Measurements from ENCODE around the gene TVP23C. TPM values are rescaled to one million over a fixed set of nuclear protein-coding genes. Genes with fewer than 3 reads are reported as not detected.
A peak's percentile ranks its signal among the peaks of the same experiment; 100 is the strongest.

Gene TVP23C
- total RNA-seq, 1 experiment from 2014 or later, result 14.1 TPM

- H3K4me3 ChIP-seq (replicated peaks in 1 of 2; ENCODE audit: low read depth in 1 of 2, low read length in 2 of 2), result no peak overlapping the region; a peak in 1 of 4 replicates
- H3K27ac ChIP-seq (ENCODE audit: low read depth, low read length), result no peak overlapping the region
- no peak overlapping the region for H2AFZ ChIP-seq (ENCODE audit: low read depth, low read length, poor library complexity, severe bottlenecking)
- no TSS peak for BruUV-seq (replicated peaks)
- no peaks in the 10 kb centered on the region for H3K9me2 ChIP-seq (ENCODE audit: insufficient read depth)
- no peaks in the 10 kb centered on the region for H3K36me3 ChIP-seq (ENCODE audit: control insufficient read depth in 1 of 2, insufficient read depth in 2 of 2, low read length in 2 of 2)
- POLR2A ChIA-PET, result no interaction called here
- H3K4me1 ChIP-seq (ENCODE audit: control insufficient read depth in 1 of 2, insufficient read depth in 2 of 2, low read length in 2 of 2), result peaks cover 0 to 18% of the 10 kb centered on the region in 2 experiments; a peak in 3 of 4 replicates
- RAD21 ChIA-PET (ENCODE audit: low non-redundant PET in 1 of 2, low total read pairs in 2 of 2, uncharacterized antibody in 2 of 2, unreplicated experiment in 2 of 2), result no interaction called here
- no peak for DNase-seq (ENCODE audit: low read depth, low spot score)
- no peak overlapping the region for H3K4me2 ChIP-seq (ENCODE audit: low read length)
- no peak for TF ChIP-seq ELF1 (IDR thresholded peaks at IDR 0.05; ENCODE audit: borderline replicate concordance, low read depth)
- no peaks in the 10 kb centered on the region for H3K79me2 ChIP-seq (ENCODE audit: insufficient read depth, low read length)
- no peak overlapping the region for H3K9ac ChIP-seq (ENCODE audit: low read length)
- ATAC-seq, result no peak
- no peaks in the 10 kb centered on the region for H3K27me3 ChIP-seq (ENCODE audit: insufficient read depth, low read length)
- intact Hi-C loops (cut with micrococcal nuclease), result no loop called here
- H3K9me3 ChIP-seq (ENCODE audit: control insufficient read depth in 1 of 2, insufficient read depth in 1 of 2, low read depth in 1 of 2, low read length in 2 of 2), result no peaks in the 10 kb centered on the region
- no peaks in the 10 kb centered on the region for H4K20me1 ChIP-seq (ENCODE audit: insufficient read depth)
- CTCF ChIA-PET, result no interaction called here
These were observed 71.1 kb downstream of the TVP23C start for GRCh38 chr17:15492186-15492585.

GRCh38 chr17:15490634-15491261 is 72.5 kb downstream of the TVP23C start:
- Histone ChIP-seq H3K9me2 (ENCODE audit: insufficient read depth) (no peaks in the 10 kb centered on the region), H3K9ac (ENCODE audit: low read length) (peak overlapping the region; percentile 25), H3K4me3 (replicated peaks in 1 of 2; ENCODE audit: low read depth in 1 of 2, low read length in 2 of 2) (no peak overlapping the region), H3K4me1 (ENCODE audit: control insufficient read depth in 1 of 2, insufficient read depth in 2 of 2, low read length in 2 of 2) (peaks cover 0 to 18% of the 10 kb centered on the region in 2 experiments; a peak in 3 of 4 replicates), H3K27ac (ENCODE audit: low read depth, low read length) (peak overlapping the region; percentile 31; the same call in 1 of the 2 replicates), H4K20me1 (ENCODE audit: insufficient read depth) (no peaks in the 10 kb centered on the region), H2AFZ (ENCODE audit: low read depth, low read length, poor library complexity, severe bottlenecking) (no peak overlapping the region), H3K36me3 (ENCODE audit: control insufficient read depth in 1 of 2, insufficient read depth in 2 of 2, low read length in 2 of 2) (no peaks in the 10 kb centered on the region; a peak in 1 of 4 replicates), H3K9me3 (ENCODE audit: control insufficient read depth in 1 of 2, insufficient read depth in 1 of 2, low read depth in 1 of 2, low read length in 2 of 2) (no peaks in the 10 kb centered on the region), H3K4me2 (ENCODE audit: low read length) (peak overlapping the region; percentile 28), H3K79me2 (ENCODE audit: insufficient read depth, low read length) (no peaks in the 10 kb centered on the region), H3K27me3 (ENCODE audit: insufficient read depth, low read length) (no peaks in the 10 kb centered on the region)
- RAD21 ChIA-PET (ENCODE audit: low non-redundant PET in 1 of 2, low total read pairs in 2 of 2, uncharacterized antibody in 2 of 2, unreplicated experiment in 2 of 2), result no interaction called here
- ATAC-seq (peak; percentile 94), DNase-seq (ENCODE audit: low read depth, low spot score) (peak; percentile 81)
- no TSS peak for BruUV-seq (replicated peaks)
- CTCF ChIA-PET, result interaction anchor here (3.7 kb wide), 1 partner anchor 12 kb away, joined by 24 read pairs; no protein-coding TSS in a partner anchor
- TF ChIP-seq MAX (IDR thresholded peaks at IDR 0.05) (peak; percentile 45; the same call in 1 of the 2 replicates), CBX3 (IDR thresholded peaks at IDR 0.05; ENCODE audit: low read depth) (0 out of 2 replicates have a peak, but pooled peaks have one; percentile 62), POLR2AphosphoS5 (IDR thresholded peaks at IDR 0.05; ENCODE audit: low read depth, low read length) (peak; percentile 51; the same call in 1 of the 2 replicates), ELF1 (IDR thresholded peaks at IDR 0.05; ENCODE audit: borderline replicate concordance, low read depth) (no peak), FOSL1 (IDR thresholded peaks at IDR 0.05; ENCODE audit: low read depth) (peak; percentile 48; the same call in 1 of the 2 replicates), JUND (IDR thresholded peaks at IDR 0.05) (peak; percentile 17; the same call in 1 of the 2 replicates), SP1 (IDR thresholded peaks at IDR 0.05; ENCODE audit: low read depth) (peak; percentile 49; the same call in 1 of the 2 replicates), ZNF274 (IDR thresholded peaks at IDR 0.05; ENCODE audit: low read depth, low read length) (no peak)
- POLR2A ChIA-PET, result no interaction called here
- intact Hi-C loops (cut with micrococcal nuclease), result no loop called here

Data from HCT116 (cell line).